GM19043 (cell line): ENCODE data around the gene MYO5C.
"Not testable (repeated sequence)": the region's sequence is repeated elsewhere in the genome, so short reads cannot be mapped to it uniquely, and the experiment has no call there.

Source experiments
- ATAC-seq: cut with Tn5 transposase; IDR thresholded peaks from one replicate; pipeline ENCODE4 v1.9.1; 2021; ENCODE audit warnings: low read depth; ENCODE audit not compliant: unreplicated experiment

The MYO5C gene

GRCh38 chr15:52309154-52309548 lies 13.5 kb upstream of the MYO5C start:
- peak; percentile 69 for ATAC-seq

GRCh38 chr15:52308446-52309153 lies 13.0 kb upstream of the MYO5C start:
- ATAC-seq, result peak; percentile 63

- ATAC-seq, result no peak
These were observed 12.2 kb upstream of the MYO5C start for GRCh38 chr15:52307847-52308246.

- ATAC-seq, result no peak
These were observed 10.7 kb upstream of the MYO5C start for GRCh38 chr15:52306270-52306669.

GRCh38 chr15:52303093-52303772 lies 7.6 kb upstream of the MYO5C start:
- no peak for ATAC-seq

GRCh38 chr15:52301265-52301847 lies 5.8 kb upstream of the MYO5C start:
- no peak for ATAC-seq

GRCh38 chr15:52294881-52295420 lies 653 bp downstream of the MYO5C start:
- ATAC-seq, result no peak

- no peak for ATAC-seq
These were observed 2.7 kb downstream of the MYO5C start for GRCh38 chr15:52292780-52293392.

- no peak for ATAC-seq
These were observed 4.4 kb downstream of the MYO5C start for GRCh38 chr15:52291204-52291603.

GRCh38 chr15:52290800-52291199 lies 4.8 kb downstream of the MYO5C start:
- no peak for ATAC-seq

- ATAC-seq, result no peak
These were observed 5.3 kb downstream of the MYO5C start for GRCh38 chr15:52290329-52290728.

- no peak for ATAC-seq
These were observed 5.9 kb downstream of the MYO5C start for GRCh38 chr15:52289629-52290081.

- no peak for ATAC-seq
These were observed 6.6 kb downstream of the MYO5C start for GRCh38 chr15:52288986-52289385.

- no peak for ATAC-seq
These were observed 7.3 kb downstream of the MYO5C start for GRCh38 chr15:52288051-52288942.

GRCh38 chr15:52287114-52287513 lies 8.5 kb downstream of the MYO5C start:
- ATAC-seq, result no peak

- ATAC-seq, result not testable (repeated sequence)
These were observed 9.7 kb downstream of the MYO5C start for GRCh38 chr15:52285941-52286340.

GRCh38 chr15:52284164-52284563 lies 11.4 kb downstream of the MYO5C start:
- ATAC-seq, result no peak

- ATAC-seq, result no peak
These were observed 12.3 kb downstream of the MYO5C start for GRCh38 chr15:52283281-52283680.

GRCh38 chr15:52282418-52282817 lies 13.2 kb downstream of the MYO5C start:
- no peak for ATAC-seq
